ENCODE data around the gene BABAM2.

BABAM2 gene

GRCh38 chr2:28084564-28084963, 194.0 kb downstream of the BABAM2 start:
- TF ChIP-seq, protein P1, sequence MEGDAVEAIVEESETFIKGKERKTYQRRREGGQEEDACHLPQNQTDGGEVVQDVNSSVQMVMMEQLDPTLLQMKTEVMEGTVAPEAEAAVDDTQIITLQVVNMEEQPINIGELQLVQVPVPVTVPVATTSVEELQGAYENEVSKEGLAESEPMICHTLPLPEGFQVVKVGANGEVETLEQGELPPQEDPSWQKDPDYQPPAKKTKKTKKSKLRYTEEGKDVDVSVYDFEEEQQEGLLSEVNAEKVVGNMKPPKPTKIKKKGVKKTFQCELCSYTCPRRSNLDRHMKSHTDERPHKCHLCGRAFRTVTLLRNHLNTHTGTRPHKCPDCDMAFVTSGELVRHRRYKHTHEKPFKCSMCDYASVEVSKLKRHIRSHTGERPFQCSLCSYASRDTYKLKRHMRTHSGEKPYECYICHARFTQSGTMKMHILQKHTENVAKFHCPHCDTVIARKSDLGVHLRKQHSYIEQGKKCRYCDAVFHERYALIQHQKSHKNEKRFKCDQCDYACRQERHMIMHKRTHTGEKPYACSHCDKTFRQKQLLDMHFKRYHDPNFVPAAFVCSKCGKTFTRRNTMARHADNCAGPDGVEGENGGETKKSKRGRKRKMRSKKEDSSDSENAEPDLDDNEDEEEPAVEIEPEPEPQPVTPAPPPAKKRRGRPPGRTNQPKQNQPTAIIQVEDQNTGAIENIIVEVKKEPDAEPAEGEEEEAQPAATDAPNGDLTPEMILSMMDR (IDR thresholded peaks at IDR 0.05; ENCODE audit: insufficient read depth, missing control alignments): no peak
- FAIRE-seq (no peak), DNase-seq (ENCODE audit: insufficient read length, low spot score) (no peak)

- no peak for FAIRE-seq
- TF ChIP-seq, protein P1 (IDR thresholded peaks at IDR 0.05; ENCODE audit: insufficient read depth, missing control alignments): no peak
- DNase-seq (ENCODE audit: insufficient read length, low spot score): no peak
Observed at GRCh38 chr2:28085201-28085600, 194.7 kb downstream of the BABAM2 start.

GRCh38 chr2:28086611-28087010, 196.1 kb downstream of the BABAM2 start:
- TF ChIP-seq, protein P1 (IDR thresholded peaks at IDR 0.05; ENCODE audit: insufficient read depth, missing control alignments): no peak
- FAIRE-seq: no peak
- no peak for DNase-seq (ENCODE audit: insufficient read length, low spot score)

DNA sequence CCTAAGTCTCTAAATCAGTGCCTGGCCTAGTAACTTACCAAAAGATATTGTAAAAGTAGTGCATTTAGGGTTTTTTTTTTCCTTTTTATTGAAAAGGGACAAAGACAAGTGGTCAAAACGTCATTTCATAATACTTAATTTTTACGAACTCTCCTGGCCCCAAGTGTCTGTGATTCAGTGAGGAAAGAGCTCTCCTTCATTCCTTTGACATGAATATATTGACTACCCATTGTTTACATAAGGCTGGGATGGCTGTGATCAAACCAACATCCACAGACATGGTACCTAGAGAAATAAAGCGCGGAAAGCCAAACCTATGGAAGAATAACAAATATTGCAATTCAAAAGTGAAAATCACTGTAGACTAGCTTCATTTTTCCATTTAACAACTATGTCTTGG, 198.4 kb downstream of the BABAM2 start:
- DNase-seq (ENCODE audit: insufficient read length, low spot score) (no peak), FAIRE-seq (no peak)
- TF ChIP-seq, protein P1 (IDR thresholded peaks at IDR 0.05; ENCODE audit: insufficient read depth, missing control alignments): no peak

GRCh38 chr2:28089486-28089885, 199.0 kb downstream of the BABAM2 start:
- DNase-seq (ENCODE audit: insufficient read length, low spot score) (no peak), FAIRE-seq (no peak)
- TF ChIP-seq, protein P1 (IDR thresholded peaks at IDR 0.05; ENCODE audit: insufficient read depth, missing control alignments): no peak

GRCh38 chr2:28093308-28093707, 202.8 kb downstream of the BABAM2 start:
- TF ChIP-seq, protein P1 (IDR thresholded peaks at IDR 0.05; ENCODE audit: insufficient read depth, missing control alignments): no peak
- DNase-seq (ENCODE audit: insufficient read length, low spot score): no peak
- FAIRE-seq: no peak

- FAIRE-seq (no peak), DNase-seq (ENCODE audit: insufficient read length, low spot score) (no peak)
- TF ChIP-seq, protein P1 (IDR thresholded peaks at IDR 0.05; ENCODE audit: insufficient read depth, missing control alignments): no peak
Observed at GRCh38 chr2:28093768-28094167, 203.2 kb downstream of the BABAM2 start.
